Right lobe of liver (tissue), 4 donors: ENCODE data around the gene GATA2.

ENCODE experiments used
- CTCF ChIP-seq, 4 donors: fragments of 200-600 bp in 3 of 4; fragments of 450-650 bp in 1 of 4; IDR thresholded peaks; one replicate each; pipeline versions ENCODE4 v1.5.1 to v1.8.0; 2016 to 2022; ENCODE audit warnings: antibody characterized with exemption in 4 of 4, mild to moderate bottlenecking in 2 of 4
- POLR2A ChIP-seq: fragments of 450-650 bp; IDR thresholded peaks from one replicate; pipeline ENCODE4 v1.6.1; 2017; ENCODE audit warnings: antibody characterized with exemption, mild to moderate bottlenecking
- donor health status: DM: no; HTN: no; CAD: no.
- donor health status: DM: no; HTN: no; CAD: no.
- donor health status: DM: no; HTN: yes; CAD: no.

GRCh38 chr3:128455786-128456748 lies 36.9 kb downstream of the GATA2 start:
- TF ChIP-seq CTCF (IDR thresholded peaks at IDR 0.05), result no peak
- no peak for TF ChIP-seq POLR2A
